Stimulated activated CD4-positive, alpha-beta T cell treated with anti-CD3 and anti-CD28 coated beads, Interleukin-2, amount 100 ng/mL, for 48 hours (primary cell): Measurements from ENCODE around the gene DYNC2LI1.

Experiments
- DNase-seq, 2 donors: peaks; one replicate each; pipeline ENCODE4 v3.0.0-alpha.2; 2020

DYNC2LI1 gene

GRCh38 chr2:43851011-43851980 is 77.5 kb downstream of the DYNC2LI1 start:
- DNase-seq = no peak

- DNase-seq = no peak
Measured at GRCh38 chr2:43852196-43852730, 78.4 kb downstream of the DYNC2LI1 start.

- DNase-seq = no peak
Measured at GRCh38 chr2:43853141-43854081, 79.6 kb downstream of the DYNC2LI1 start.

GRCh38 chr2:43854671-43855070 is 80.8 kb downstream of the DYNC2LI1 start:
- DNase-seq = no peak

- no peak for DNase-seq
Measured at GRCh38 chr2:43855292-43855691, 81.5 kb downstream of the DYNC2LI1 start.
